NCI-H345 (cell line): ENCODE data around the gene AKT3.
"Not testable (repeated sequence)": the region's sequence is repeated elsewhere in the genome, so short reads cannot be mapped to it uniquely, and the experiment has no call there.

Experiments used
- DNase-seq: peaks from one replicate; lab custom pipeline; 2025; lab: John Stamatoyannopoulos, UW

Gene AKT3

GRCh38 chr1:243693800-243694199, 156.2 kb downstream of the AKT3 start:
- DNase-seq, result no peak

- no peak for DNase-seq
Measured at GRCh38 chr1:243686159-243686558, 163.9 kb downstream of the AKT3 start.

- no peak for DNase-seq
Measured at GRCh38 chr1:243680860-243681259, 169.2 kb downstream of the AKT3 start.

GRCh38 chr1:243672539-243673074, 177.4 kb downstream of the AKT3 start:
- DNase-seq, result no peak

- DNase-seq, result no peak
Measured at GRCh38 chr1:243667591-243667990, 182.5 kb downstream of the AKT3 start.

- no peak for DNase-seq
Measured at GRCh38 chr1:243667133-243667532, 182.9 kb downstream of the AKT3 start.

- DNase-seq, result no peak
Measured at GRCh38 chr1:243663651-243664050, 186.4 kb downstream of the AKT3 start.

GRCh38 chr1:243662169-243662568, 187.9 kb downstream of the AKT3 start:
- not testable (repeated sequence) for DNase-seq

GRCh38 chr1:243658594-243659105, 191.4 kb downstream of the AKT3 start:
- DNase-seq, result no peak

GRCh38 chr1:243657793-243658192, 192.2 kb downstream of the AKT3 start:
- no peak for DNase-seq

- not testable (repeated sequence) for DNase-seq
Measured at GRCh38 chr1:243649530-243649929, 200.5 kb downstream of the AKT3 start.

GRCh38 chr1:243646841-243647240, 203.2 kb downstream of the AKT3 start:
- DNase-seq, result no peak

GRCh38 chr1:243645281-243645680, 204.8 kb downstream of the AKT3 start:
- no peak for DNase-seq

- no peak for DNase-seq
Measured at GRCh38 chr1:243642936-243643335, 207.1 kb downstream of the AKT3 start.

- DNase-seq, result no peak
Measured at GRCh38 chr1:243639027-243639658, 210.9 kb downstream of the AKT3 start.

GRCh38 chr1:243638186-243638585, 211.9 kb downstream of the AKT3 start:
- no peak for DNase-seq

GRCh38 chr1:243628476-243628907, 221.6 kb downstream of the AKT3 start:
- DNase-seq, result no peak

- DNase-seq, result no peak
Measured at GRCh38 chr1:243623841-243624240, 226.2 kb downstream of the AKT3 start.

GRCh38 chr1:243621973-243622372, 228.1 kb downstream of the AKT3 start:
- no peak for DNase-seq

GRCh38 chr1:243620096-243620495, 229.9 kb downstream of the AKT3 start:
- DNase-seq, result no peak

GRCh38 chr1:243609698-243610097, 240.3 kb downstream of the AKT3 start:
- no peak for DNase-seq

GRCh38 chr1:243605604-243606003, 244.4 kb downstream of the AKT3 start:
- DNase-seq, result no peak

- DNase-seq, result no peak
Measured at GRCh38 chr1:243601720-243602119, 248.3 kb downstream of the AKT3 start.

- DNase-seq, result no peak
Measured at GRCh38 chr1:243598433-243598832, 251.6 kb downstream of the AKT3 start.
